Measurements from ENCODE around the gene MGAT1.

MGAT1 gene

DNA sequence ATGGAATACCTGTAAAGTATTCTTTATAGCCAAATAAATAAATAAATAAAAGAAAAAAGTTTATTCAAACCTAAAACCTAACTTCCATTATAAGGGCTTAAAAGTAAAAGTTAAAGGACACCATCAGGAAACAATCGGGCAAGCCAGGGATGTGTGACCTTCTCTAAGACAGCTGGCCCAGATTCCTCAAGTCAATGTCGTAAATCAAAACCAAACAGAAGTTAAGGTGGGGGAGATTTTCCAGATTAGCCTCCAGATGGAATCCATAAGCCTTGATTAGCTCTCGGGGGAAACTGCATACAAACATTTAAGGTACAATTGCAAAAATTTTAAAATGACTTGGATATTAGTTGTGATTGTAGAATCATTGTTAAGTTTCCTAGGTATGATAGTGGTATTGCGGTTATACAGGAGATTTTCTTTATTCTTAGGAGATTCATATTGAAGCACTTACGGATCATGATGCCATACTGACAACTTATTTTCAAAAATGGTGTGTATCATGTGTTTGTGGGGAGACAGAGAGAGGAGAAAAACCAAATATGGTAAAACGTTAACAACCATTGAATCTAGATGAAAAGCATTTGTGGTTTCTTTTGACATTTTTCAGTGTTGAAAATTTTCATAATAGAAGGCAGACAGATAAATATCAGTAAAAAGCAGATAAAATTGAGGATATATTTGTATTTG is 21.5 kb upstream of the MGAT1 start:
- DNase-seq: no peak

- no peak for DNase-seq
These were observed 20.7 kb upstream of the MGAT1 start for GRCh38 chr5:180823346-180823745.

- no peak for DNase-seq
These were observed 18.9 kb upstream of the MGAT1 start for GRCh38 chr5:180821538-180821937.

DNA sequence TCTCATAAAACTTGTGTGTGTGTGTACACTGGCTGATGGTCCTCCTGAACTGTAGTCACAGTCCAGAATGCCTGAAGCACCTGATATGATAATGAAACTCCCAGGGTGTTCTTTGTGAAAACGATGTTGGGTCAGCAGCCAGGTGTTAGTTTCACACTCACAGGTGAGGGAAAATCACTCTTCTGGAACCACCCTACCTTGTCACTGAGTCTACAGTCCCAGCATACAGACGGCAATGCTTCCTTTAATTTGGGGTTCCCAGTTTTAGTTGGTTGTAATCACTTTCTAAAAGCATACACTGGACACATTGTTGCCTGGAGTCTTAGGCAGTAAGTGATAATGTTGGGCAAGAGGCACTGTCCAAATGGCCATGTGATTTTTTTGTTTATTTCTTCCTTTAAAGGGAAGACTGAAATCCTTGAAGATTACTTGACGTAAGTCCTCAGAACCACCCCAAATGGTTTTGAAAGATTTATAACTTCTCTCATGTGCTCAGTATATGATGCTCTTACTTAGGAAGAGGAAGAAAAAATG is 18.2 kb upstream of the MGAT1 start:
- no peak for DNase-seq

DNA sequence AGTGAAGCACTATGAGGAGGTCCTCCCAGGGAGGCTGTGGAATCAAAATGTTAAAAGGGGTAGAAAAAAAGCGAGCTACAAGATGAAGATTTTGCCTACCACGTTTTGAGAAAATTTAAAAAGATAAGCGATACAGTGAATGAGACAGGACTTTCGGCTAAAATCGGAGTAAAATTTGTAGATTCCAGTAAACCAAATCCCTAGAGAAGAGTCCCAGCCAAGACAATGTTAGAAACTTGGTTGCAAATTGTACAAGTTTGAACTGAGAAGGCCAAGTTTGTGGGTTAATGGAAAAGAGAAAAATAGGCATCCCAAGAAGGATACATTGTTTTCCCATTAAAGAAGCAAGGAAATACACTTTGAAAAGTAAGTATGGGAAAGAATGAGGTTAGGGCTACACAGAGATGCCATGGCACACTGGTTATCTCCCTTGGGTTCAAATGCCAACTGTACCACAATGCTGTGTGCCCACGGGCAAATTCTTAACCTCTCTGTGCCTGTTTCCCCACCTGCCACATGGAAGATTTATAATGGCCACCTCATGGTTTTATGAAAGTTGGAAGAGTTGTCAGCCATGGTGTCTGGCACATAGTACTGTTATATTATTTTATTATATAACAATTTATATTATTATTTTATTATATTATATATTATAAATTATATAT is 16.2 kb upstream of the MGAT1 start:
- DNase-seq: no peak

DNA sequence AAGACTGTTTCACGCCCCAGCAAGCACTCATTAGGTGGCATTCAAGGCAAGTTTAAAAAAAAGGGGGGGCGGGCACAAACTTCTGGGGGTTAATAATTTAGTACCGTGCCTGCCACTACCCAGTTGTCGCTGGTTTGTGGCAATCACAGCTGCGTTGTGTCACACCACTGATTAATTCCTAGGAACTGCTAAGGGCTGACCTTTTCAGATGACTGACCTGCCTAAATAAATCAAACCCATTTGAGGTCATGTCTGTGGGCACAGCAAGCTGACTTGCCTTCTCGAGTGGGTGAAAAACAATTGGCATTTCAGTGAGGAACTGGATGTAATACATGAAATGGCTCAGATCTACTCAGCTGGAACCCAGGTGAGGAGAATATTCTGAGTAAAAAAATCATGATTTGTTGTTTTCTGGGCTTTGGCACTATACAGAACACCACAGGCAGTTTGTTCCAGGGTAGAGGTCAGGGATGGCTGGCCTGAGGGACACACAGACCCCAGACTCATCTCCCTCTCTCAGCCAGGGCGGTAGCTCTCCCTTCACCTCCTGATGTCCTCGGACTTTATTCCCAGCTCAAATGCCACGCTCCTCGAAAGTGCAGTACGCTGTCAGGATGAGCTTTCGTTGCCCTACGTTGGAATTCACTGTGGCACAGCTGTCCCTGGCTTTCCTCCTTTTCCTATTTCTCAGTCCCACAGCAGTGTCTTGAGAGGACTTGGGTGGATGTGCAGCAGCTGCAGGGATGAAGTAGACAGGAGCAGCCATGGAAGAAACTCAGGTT is 15.5 kb upstream of the MGAT1 start:
- DNase-seq: no peak

DNA sequence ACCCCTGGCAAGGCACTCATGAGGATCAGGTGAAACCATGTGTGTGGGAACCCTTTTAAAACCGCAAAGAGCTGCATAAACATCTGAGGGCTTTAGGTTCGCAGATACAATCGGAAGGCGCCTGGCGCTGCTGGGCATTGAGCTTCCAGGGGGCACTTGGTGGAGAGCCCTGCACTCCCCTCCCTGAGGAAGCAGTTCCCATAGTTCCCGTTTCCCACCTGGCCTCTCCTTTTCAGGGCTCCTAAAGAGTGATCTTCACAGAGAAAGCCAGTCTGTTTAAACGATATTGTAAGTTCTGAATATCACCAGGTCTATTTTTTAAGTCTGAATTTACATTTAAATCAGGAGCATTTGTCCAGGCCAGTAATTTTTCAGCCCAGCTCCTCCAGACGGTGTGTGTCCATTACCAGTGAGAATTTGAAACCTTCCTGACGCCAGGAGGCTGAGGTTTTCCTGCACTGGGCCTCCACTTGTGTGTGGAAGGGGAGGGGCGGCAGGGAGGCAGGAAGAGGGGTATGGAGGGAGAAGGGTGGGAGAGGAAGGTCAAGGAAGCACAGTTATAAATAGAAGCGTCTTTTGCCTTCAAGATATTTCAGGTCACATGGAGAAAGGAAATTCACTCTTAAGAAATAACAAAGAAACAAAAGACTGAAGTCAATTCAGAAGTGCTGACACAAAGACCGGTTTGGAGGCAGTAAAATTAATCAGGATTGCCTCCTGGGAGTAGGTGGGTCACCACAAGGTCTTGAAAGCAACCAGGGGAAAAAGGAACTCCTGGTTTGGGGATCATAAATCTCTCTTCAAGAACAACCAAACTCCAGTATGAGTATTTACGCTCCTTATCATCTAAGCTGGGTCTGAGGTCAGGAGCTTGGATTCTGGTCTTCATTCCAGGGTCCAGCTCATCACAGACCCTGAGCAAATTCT is 14.3 kb upstream of the MGAT1 start:
- DNase-seq: no peak

GRCh38 chr5:180815293-180815917 is 12.8 kb upstream of the MGAT1 start:
- no peak for DNase-seq

DNA sequence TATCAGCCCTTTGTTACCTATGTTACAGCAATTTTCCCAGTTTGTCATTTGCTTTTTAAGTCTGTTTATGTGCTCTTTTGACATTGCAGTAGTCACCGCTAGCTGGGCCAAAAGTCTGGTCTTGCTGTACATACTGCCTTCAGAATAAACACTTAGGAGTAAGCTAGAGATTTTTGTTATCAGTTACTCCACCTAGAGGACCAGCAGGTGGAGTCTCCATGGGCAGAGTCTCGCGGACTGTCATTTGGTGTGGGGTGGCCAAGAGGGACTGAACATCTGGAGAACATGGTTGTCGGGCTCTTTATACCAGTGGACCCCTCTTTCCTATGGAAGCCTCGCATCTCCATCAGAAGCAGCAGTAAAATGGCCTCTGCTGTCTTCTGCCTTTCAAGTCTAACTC is 10.8 kb upstream of the MGAT1 start:
- no peak for DNase-seq

- no peak for DNase-seq
These were observed 9.1 kb upstream of the MGAT1 start for GRCh38 chr5:180811623-180812124.

DNA sequence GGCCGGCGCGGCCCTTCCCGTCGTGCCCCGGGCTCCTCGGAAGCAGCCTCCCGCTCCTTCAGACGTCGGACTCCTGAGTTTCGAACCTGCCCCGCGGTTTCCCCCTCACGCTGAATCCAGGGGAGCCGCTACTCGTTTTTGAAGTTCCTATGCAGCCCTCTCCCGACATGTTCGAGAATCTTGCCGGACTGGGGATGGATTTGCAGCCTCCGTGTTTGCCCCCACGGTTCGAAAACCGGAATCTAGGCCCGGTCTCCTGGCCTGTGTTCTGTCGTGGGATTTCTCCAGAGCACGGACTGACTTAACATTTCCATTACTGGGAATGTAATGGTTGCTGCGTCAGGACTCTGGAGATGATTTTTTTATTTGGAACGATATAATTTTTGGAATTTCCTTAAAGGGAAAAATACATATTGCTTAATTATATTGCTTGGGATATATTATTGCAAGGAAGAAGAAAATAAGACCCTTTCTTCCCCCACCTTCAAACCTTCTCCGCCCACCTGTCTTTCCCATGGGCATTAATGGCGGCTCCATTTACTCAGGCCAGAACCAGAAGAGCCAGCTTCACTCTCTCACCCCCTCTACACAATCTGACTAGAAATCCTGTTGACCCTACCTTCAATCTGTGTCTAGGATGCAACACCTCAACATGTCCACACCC is 8.5 kb upstream of the MGAT1 start:
- DNase-seq: peak; percentile 51

- peak; percentile 95 for DNase-seq
These were observed 7.8 kb upstream of the MGAT1 start for GRCh38 chr5:180810210-180810958.

DNA sequence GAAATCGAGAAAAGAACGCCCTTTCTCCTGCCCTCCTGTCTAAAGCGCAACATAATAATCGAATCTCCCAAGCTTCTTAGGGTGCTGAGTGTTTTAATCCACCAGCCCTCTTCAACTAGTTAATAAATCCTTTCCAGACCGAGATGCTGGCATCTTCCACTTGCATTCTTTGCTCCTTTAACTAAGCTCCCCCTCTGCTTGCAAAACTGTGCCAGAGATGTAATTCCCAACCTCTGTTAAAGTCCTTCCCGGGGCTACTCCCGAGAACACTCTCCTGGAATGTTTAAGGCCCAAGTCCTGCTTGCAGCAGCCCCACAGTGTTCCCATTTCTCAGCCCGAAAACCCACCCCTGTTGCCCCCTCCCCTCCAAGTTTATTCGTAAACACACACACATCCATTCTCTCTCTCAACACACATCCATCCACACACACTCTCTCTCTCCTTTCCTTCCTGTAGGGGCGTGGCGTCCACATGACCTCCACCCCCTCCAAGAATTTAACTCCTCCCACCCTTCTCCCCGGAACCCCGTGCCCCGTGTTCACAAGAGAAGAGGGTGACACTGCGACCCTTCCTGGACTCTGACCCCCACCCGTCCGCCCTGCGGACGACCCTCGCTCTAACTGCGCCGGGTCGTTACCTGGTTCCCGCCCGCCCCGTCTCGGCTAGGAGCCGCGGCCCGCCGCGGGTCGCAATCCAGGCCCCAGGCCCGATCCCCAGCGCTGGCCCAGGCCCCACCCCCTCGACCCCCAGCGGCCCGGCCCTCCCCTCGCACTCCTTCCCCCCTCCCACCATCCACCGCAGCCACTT is 7.0 kb upstream of the MGAT1 start:
- DNase-seq: peak; percentile 94

DNA sequence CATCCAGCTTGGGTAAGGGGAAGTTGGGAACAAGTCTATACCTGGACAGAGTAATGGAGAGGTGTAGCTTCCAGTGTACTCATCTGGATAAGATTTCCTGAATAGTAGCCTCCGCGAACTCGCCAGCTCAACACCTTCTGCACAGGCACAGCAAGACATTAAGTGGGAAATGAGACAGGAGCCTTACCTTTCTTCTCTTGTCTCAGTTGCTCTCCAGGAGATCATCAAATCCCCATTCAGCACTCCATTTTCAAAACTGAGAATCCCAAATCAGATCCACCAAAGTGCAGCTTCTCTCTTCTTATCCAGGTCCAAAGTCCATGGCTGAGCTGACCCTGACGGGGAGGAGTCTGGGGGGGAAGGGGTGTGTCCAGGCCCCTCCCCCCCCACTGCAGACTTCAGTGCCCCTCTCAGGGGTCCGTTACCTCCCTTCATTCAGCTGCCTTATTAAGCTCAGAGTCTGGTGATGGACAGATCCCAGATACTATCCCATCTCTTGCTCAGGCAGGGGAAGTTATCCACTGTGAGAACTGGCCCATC is 5.9 kb upstream of the MGAT1 start:
- DNase-seq: no peak

DNA sequence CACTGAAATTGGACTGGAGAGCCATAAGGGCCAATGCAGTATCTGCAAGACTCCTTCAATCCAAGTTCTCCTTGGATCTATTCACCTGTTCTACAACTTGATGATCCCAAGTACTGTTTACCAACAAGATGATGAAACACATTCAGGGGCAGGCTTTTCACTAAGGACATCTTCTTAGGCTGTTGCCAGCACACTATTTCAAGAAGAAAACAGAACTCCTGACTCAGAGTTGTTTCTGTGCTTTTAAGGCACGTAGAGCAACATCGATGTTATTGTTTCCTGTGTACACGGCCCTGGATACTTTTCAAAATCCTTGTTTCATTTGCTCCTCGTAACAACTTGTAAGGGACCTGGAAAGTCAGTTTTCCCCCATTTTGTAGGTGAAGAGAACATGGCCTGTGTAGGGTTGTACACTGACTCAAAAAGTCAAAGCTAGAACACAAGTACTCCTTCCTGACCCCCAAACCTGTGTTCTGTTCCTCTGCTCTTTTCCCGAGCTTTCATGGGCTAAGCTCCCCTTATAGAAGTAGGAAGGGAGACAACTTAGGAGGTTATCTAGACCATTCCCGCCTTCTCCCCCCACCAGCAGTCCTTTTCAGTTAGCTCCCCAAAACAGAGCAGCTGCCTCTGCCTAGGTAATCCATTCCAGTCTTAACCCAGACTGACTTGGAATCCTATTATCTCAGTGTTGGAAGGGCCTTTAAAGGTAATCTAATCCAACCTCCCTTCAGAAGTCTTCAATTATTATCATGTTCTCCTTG is 5.2 kb upstream of the MGAT1 start:
- no peak for DNase-seq

GRCh38 chr5:180807046-180807445 is 4.4 kb upstream of the MGAT1 start:
- no peak for DNase-seq

DNA sequence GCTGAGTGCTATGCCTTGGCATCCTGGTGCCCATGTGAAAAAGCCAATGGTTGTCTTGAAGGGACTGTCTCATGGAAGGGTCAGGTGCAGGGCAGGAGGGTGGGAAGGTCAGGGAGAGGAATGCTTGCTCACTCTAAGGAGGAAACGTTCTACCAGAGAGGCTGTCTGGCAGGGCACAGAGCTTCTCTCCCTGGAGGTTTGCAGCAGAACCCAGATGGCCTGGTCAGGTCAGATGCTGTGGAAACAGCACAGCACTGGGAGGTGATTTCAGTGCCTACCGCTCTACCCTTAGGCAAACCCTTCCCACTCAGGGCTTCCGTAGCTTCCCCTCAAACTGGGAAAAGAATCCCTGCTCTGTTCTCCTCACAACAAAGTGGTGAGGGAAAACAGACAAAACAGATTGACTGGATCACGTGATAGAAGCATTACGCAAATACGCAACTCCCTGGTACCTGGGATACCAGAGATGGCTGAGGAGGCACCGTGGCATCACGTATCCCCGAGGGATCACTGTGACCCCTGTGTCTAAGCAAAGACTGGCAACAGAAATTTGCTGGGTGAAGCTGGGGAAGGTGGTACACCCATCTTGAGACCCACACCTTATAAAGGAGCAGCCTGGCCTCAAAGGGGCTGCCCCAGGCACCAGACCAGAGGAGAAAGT is 3.9 kb upstream of the MGAT1 start:
- DNase-seq: no peak

GRCh38 chr5:180804129-180804618 is 1.6 kb upstream of the MGAT1 start:
- DNase-seq: no peak

Measured in EL (cell line).